Endothelial cell of umbilical vein (primary cell): ENCODE results near the gene OR6C65. TPM values are rescaled to one million over a fixed set of nuclear protein-coding genes. Genes with fewer than 3 reads are reported as not detected.

ENCODE experiments used
- BruUV-seq: library from RNA; stranded (reverse); fragments of 400-500 nt; replicated peaks from 2 replicates; lab custom pipeline; 2021; lab: Mats Ljungman, UMichigan
- CTCF ChIA-PET: fragments of 300-600, 350-600 bp; sonication (Branson Sonifier 250); formaldehyde crosslinking; loops from one replicate; lab custom pipeline; 2021; ENCODE audit warnings: antibody characterized with exemption, inconsistent platforms; lab: Charles Lee
- POLR2A ChIA-PET: fragments of 300-600, 350-600 bp; sonication (Branson Sonifier 250); formaldehyde crosslinking; loops from one replicate; lab custom pipeline; 2021; ENCODE audit warnings: antibody characterized with exemption, inconsistent platforms; lab: Charles Lee
- DNase-seq: peaks from one replicate; pipeline ENCODE4 v3.0.0-alpha.2; 2011; ENCODE audit warnings: low read depth, low spot score
- FAIRE-seq: peaks from 2 replicates; lab custom pipeline; 2011; peaks lifted over from hg19 to GRCh38; lab: Jason Lieb, UNC
- H2AFZ ChIP-seq: 2 replicates; pipeline ENCODE4 v1.6.0; 2012; ENCODE audit warnings: low read depth, low read length, control low read depth, inconsistent platforms
- H3K27ac ChIP-seq: 2 replicates; pipeline ENCODE4 v1.5.1; 2011; ENCODE audit warnings: low read depth, mild to moderate bottlenecking, control low read depth, low read length, moderate library complexity; ENCODE audit not compliant: insufficient read depth
- H3K27me3 ChIP-seq, 2 experiments: 2 replicates each; pipeline versions ENCODE4 v1.6.0 to v1.6.1; 2011; ENCODE audit warnings: low read length in 2 of 2, mixed read lengths in 1 of 2; ENCODE audit not compliant: control insufficient read depth in 2 of 2, insufficient read depth in 2 of 2
- H3K36me3 ChIP-seq, 2 experiments: 2 replicates in 1 of 2; 3 replicates in 1 of 2; pipeline ENCODE4 v1.5.1; 2011; ENCODE audit warnings: low read length in 2 of 2, mild to moderate bottlenecking in 1 of 2, moderate library complexity in 1 of 2; ENCODE audit not compliant: control insufficient read depth in 2 of 2, insufficient read depth in 2 of 2; ENCODE audit errors: extremely low read depth in 1 of 2
- H3K4me1 ChIP-seq: 3 replicates; pipeline ENCODE4 v1.5.1; 2011; ENCODE audit warnings: mild to moderate bottlenecking, low read length; ENCODE audit not compliant: control insufficient read depth, insufficient read depth; ENCODE audit errors: extremely low read depth
- H3K4me2 ChIP-seq: 2 replicates; pipeline ENCODE4 v1.6.1; 2011; ENCODE audit warnings: low read length, control low read depth, mixed read lengths; ENCODE audit not compliant: insufficient read depth
- H3K4me3 ChIP-seq, 3 experiments: fragments of 200-600 bp in 1 of 3; sonication (generic), shearing (Covaris generic) in 1 of 3; replicated peaks in 1 of 3; 2 replicates each; pipeline ENCODE4 v1.5.1; 2011 to 2016; ENCODE audit warnings: control low read depth in 3 of 3, low read length in 3 of 3, mild to moderate bottlenecking in 2 of 3, inconsistent platforms in 1 of 3, low read depth in 1 of 3, moderate library complexity in 1 of 3; ENCODE audit not compliant: insufficient read depth in 1 of 3
- H3K79me2 ChIP-seq: 2 replicates; pipeline ENCODE4 v1.6.0; 2012; ENCODE audit warnings: low read length, inconsistent platforms; ENCODE audit not compliant: control insufficient read depth, insufficient read depth
- H3K9ac ChIP-seq: replicated peaks from 2 replicates; pipeline ENCODE3; 2011; ENCODE audit warnings: low read length, control low read depth; ENCODE audit not compliant: insufficient read depth; ENCODE audit errors: extremely low read depth
- H3K9me1 ChIP-seq: replicated peaks from 3 replicates; pipeline ENCODE4 v1.6.0; 2011; ENCODE audit warnings: mild to moderate bottlenecking, low read length; ENCODE audit not compliant: control insufficient read depth, insufficient read depth; ENCODE audit errors: extremely low read depth
- H3K9me3 ChIP-seq: replicated peaks from 2 replicates; pipeline ENCODE4 v1.5.1; 2012; ENCODE audit warnings: low read length, inconsistent platforms; ENCODE audit not compliant: control insufficient read depth, insufficient read depth
- H4K20me1 ChIP-seq: replicated peaks from 2 replicates; pipeline ENCODE3; 2011; ENCODE audit warnings: mild to moderate bottlenecking, low read length; ENCODE audit not compliant: control insufficient read depth, insufficient read depth; ENCODE audit errors: extremely low read depth
- CTCF ChIP-seq, 2 donors: IDR thresholded peaks; 1 replicate in 1 of 2; 2 replicates in 1 of 2; pipeline ENCODE4 v1.5.1; 2011; ENCODE audit warnings: low read length in 2 of 2, mild to moderate bottlenecking in 2 of 2, moderate library complexity in 2 of 2, control low read depth in 1 of 2, inconsistent platforms in 1 of 2, low read depth in 1 of 2; ENCODE audit not compliant: insufficient read depth in 1 of 2; ENCODE audit errors: extremely low read depth in 1 of 2
- EZH2 ChIP-seq: IDR thresholded peaks from 2 replicates; pipeline ENCODE4 v1.6.1; 2012; ENCODE audit warnings: borderline replicate concordance, low read depth, mild to moderate bottlenecking, moderate library complexity, low read length, inconsistent platforms; ENCODE audit not compliant: severe bottlenecking
- FOS ChIP-seq: IDR thresholded peaks from 2 replicates; pipeline ENCODE4 v1.6.1; 2011; ENCODE audit warnings: mild to moderate bottlenecking, low read length, moderate library complexity, borderline replicate concordance; ENCODE audit not compliant: insufficient read depth
- GATA2 ChIP-seq: IDR thresholded peaks from 2 replicates; pipeline ENCODE4 v1.7.0; 2011; ENCODE audit warnings: low read depth, mild to moderate bottlenecking, moderate library complexity, mixed read lengths, low read length; ENCODE audit not compliant: insufficient read length, insufficient read depth
- JUN ChIP-seq: IDR thresholded peaks from 2 replicates; pipeline ENCODE4 v1.6.1; 2011; ENCODE audit warnings: borderline replicate concordance, low read depth; ENCODE audit not compliant: insufficient read length, insufficient read depth
- MAX ChIP-seq: IDR thresholded peaks from 2 replicates; pipeline ENCODE4 v1.6.1; 2011; ENCODE audit not compliant: insufficient read depth, insufficient read length
- MYC ChIP-seq: IDR thresholded peaks from one replicate; pipeline ENCODE4 v1.6.1; 2011; ENCODE audit warnings: mild to moderate bottlenecking, low read depth, low read length
- POLR2A ChIP-seq: IDR thresholded peaks from 2 replicates; pipeline ENCODE4 v1.6.1; 2012; ENCODE audit warnings: low read depth, mild to moderate bottlenecking, control low read depth, low read length
- POLR2AphosphoS5 ChIP-seq: IDR thresholded peaks from 2 replicates; pipeline ENCODE4 v1.6.1; 2012; ENCODE audit warnings: low read depth, mild to moderate bottlenecking, control low read depth, low read length, moderate library complexity; ENCODE audit not compliant: insufficient read depth
- dilution Hi-C: fragments of 300-500 bp; cut with MboI; formaldehyde crosslinking; loops from one replicate; pipeline ENCODE4 v1.15.0; 2019; ENCODE audit warnings: low sequenced_read_pairs; ENCODE audit not compliant: extremely low pct_ligation_motif_present
- intact Hi-C: fragments of 100-400 bp; cut with micrococcal nuclease; formaldehyde crosslinking; loops from one replicate; pipeline ENCODE4 v1.10.0; 2022
- polyA plus RNA-seq, 4 experiments: library from polyadenylated mRNA; depleted of rRNA in 3 of 4; stranded (reverse) in 3 of 4; unstranded in 1 of 4; fragments of >200 nt; gene quantifications; 2 replicates each; pipeline versions ENCODE4 v1.2.1 to v1.2.3, GENCODE V29; 2011 to 2012; ENCODE audit warnings: missing spikeins in 1 of 4
- total RNA-seq: library from RNA; stranded (reverse); gene quantifications from 2 replicates; pipeline ENCODE4 v1.2.3, GENCODE V29; 2021

The OR6C65 gene
- total and polyA plus RNA-seq, 2 donors (not counting 3 experiments of a cell fraction or from before 2014, with no cell fraction given): not detected

GRCh38 chr12:55372521-55372920, 27.8 kb upstream of the OR6C65 start:
- ChIA-PET CTCF (no interaction called here), POLR2A (no interaction called here)
- Histone ChIP-seq H3K27ac (no peak overlapping the region), H2AFZ (no peak overlapping the region), H3K36me3 (no peaks in the 10 kb centered on the region), H3K4me2 (no peak overlapping the region), H3K27me3 (no peaks in the 10 kb centered on the region), H3K9me1 (no peaks in the 10 kb centered on the region), H3K9ac (no peak overlapping the region), H4K20me1 (no peaks in the 10 kb centered on the region), H3K4me3 (no peak overlapping the region), H3K79me2 (no peaks in the 10 kb centered on the region), H3K4me1 (no peaks in the 10 kb centered on the region), H3K9me3 (no peaks in the 10 kb centered on the region)
- no peak for FAIRE-seq
- no TSS peak for BruUV-seq
- no peak for TF ChIP-seq CTCF (IDR thresholded peaks at IDR 0.05; ENCODE audit: extremely low read depth in 1 of 2, insufficient read depth in 1 of 2, low read depth in 1 of 2, low read length in 2 of 2)
- no peak for TF ChIP-seq FOS
- TF ChIP-seq JUN: no peak
- TF ChIP-seq GATA2: no peak
- no peak for TF ChIP-seq MAX
- TF ChIP-seq EZH2: no peak
- no peak for TF ChIP-seq POLR2AphosphoS5
- no peak for TF ChIP-seq MYC
- no peak for TF ChIP-seq POLR2A
- intact Hi-C loops: no loop called here
- dilution Hi-C loops: no loop called here
- DNase-seq: no peak
